H1 (cell line): ENCODE data around the gene ACVR2A. TPM values are rescaled to one million over a fixed set of nuclear protein-coding genes. Genes with fewer than 3 reads are reported as not detected.

Experiments
- FOSL1 ChIP-seq: IDR thresholded peaks from 2 replicates; pipeline ENCODE4 v1.6.1; 2011; ENCODE audit warnings: mild to moderate bottlenecking, low read depth, low read length, moderate library complexity; ENCODE audit not compliant: insufficient read depth
- GTF2F1 ChIP-seq: IDR thresholded peaks from 2 replicates; pipeline ENCODE4 v1.6.1; 2012; ENCODE audit warnings: low read depth, low read length, improper control_type of control experiment, borderline replicate concordance
- HDAC2 ChIP-seq, 2 experiments: fragments of 300-600 bp in 1 of 2; sonication (generic) in 1 of 2; IDR thresholded peaks; 2 replicates each; pipeline ENCODE4 v1.6.1; 2011 to 2012; ENCODE audit warnings: low read depth in 2 of 2, low read length in 2 of 2, mild to moderate bottlenecking in 2 of 2, moderate library complexity in 2 of 2, borderline replicate concordance in 1 of 2, inconsistent platforms in 1 of 2
- polyA plus RNA-seq, 7 experiments: library from polyadenylated mRNA; depleted of rRNA in 3 of 7; stranded (reverse) in 5 of 7; unstranded in 2 of 7; fragments of >200 nt in 5 of 7; fragments of 200-250 nt in 2 of 7; gene quantifications; 1 replicate in 5 of 7; 2 replicates in 1 of 7; 4 replicates in 1 of 7; pipeline versions ENCODE4 v1.2.1 to v1.2.3, GENCODE V29; 2011 to 2013; ENCODE audit warnings: missing spikeins in 2 of 7, mixed read lengths in 2 of 7
- total RNA-seq: library from RNA; stranded (reverse); fragmentation: NEBNext Ultra II Directional; extraction: Animal tissue kit (Norgen Biotek cat#: 25700); gene quantifications from 2 replicates; pipeline ENCODE4 v1.2.1, GENCODE V29; 2021

Gene ACVR2A
- total and polyA plus RNA-seq, 2 of the 8 experiments (the other 6 are each of a cell fraction or from before 2014, with no cell fraction given) = 3.4 to 18.1 TPM

- TF ChIP-seq HDAC2 (IDR thresholded peaks at IDR 0.05; ENCODE audit: borderline replicate concordance in 1 of 2, low read depth in 2 of 2, low read length in 2 of 2) (no peak), GTF2F1 (no peak), FOSL1 (no peak)
Observed at GRCh38 chr2:147968571-147968970, 123.7 kb downstream of the ACVR2A start (continued).
